EL (cell line): ENCODE measurements around the gene TGFBR3.
A peak's percentile ranks its signal among the peaks of the same experiment; 100 is the strongest.

ENCODE experiments used
- DNase-seq: peaks from one replicate; pipeline ENCODE4 v3.0.0-alpha.2; 2016

TGFBR3 gene

DNA sequence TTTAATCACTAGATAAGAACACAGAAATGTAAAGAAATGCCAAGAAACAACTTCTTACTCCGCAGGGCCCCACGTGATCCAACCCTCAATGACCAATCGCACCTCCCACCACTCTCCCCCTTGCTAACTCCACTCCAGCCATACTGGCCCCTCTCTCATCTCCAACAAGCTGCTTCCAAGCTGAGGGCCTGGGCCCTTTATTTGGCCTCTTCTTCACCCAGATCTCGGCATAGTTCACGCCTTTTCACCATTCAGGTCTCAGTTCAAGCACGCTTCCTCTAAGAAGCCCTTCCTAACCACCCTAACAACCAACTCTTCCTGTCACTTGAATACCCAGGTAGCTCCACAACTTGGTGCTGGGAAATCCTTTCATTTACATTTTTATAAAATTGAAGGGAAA, 110.7 kb downstream of the TGFBR3 start:
- no peak for DNase-seq

- peak; percentile 58 for DNase-seq
Measured at GRCh38 chr1:91774520-91775203, 111.3 kb downstream of the TGFBR3 start.

- DNase-seq, result no peak
Measured at GRCh38 chr1:91771717-91772116, 114.2 kb downstream of the TGFBR3 start.

DNA sequence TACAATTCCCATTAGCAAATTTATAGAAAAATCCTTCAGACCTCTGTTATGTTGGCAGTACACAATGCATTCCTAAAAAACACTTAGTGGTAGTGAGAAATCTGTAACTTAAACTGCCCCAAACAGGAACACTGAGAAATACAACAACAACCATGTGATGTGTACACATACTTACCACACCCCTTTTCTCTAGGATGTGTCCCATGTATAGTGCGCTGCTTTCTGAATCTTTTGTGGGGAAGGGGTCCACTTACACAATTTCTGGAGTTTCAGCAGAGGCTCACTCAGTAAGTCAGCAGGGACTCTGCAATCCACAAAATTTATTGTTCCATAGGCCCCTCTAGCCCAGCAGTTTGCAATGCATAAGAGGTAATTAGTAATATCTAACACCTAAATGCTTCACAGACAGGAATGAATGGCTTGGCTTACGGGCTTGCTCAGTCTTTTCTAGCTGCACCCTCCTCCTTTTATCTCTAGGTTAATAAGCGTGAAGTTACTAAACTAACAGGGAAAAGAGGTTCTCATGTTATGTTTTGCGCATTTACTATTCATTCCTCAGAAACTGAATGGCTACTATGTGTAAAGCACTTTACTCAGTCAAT, 115.2 kb downstream of the TGFBR3 start:
- no peak for DNase-seq

DNA sequence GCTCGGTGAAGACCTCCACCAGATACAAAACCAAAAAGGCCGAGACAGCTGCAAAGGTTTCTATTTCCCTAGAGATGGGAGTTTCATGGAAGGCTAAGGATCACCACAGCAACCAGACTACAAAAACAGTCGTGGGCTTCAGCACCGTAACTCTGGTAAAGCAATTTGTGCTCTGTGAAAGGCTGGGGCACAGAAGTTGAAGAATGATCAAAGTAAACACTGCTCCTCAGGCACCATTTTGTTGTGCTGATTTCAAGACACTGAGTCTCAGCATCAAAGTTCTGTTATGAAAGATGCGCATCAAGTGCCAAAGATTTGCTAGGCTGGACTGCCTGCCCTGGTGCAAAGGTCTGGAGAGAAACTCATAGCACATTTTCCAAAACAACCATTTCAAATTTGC, 116.2 kb downstream of the TGFBR3 start:
- no peak for DNase-seq

DNA sequence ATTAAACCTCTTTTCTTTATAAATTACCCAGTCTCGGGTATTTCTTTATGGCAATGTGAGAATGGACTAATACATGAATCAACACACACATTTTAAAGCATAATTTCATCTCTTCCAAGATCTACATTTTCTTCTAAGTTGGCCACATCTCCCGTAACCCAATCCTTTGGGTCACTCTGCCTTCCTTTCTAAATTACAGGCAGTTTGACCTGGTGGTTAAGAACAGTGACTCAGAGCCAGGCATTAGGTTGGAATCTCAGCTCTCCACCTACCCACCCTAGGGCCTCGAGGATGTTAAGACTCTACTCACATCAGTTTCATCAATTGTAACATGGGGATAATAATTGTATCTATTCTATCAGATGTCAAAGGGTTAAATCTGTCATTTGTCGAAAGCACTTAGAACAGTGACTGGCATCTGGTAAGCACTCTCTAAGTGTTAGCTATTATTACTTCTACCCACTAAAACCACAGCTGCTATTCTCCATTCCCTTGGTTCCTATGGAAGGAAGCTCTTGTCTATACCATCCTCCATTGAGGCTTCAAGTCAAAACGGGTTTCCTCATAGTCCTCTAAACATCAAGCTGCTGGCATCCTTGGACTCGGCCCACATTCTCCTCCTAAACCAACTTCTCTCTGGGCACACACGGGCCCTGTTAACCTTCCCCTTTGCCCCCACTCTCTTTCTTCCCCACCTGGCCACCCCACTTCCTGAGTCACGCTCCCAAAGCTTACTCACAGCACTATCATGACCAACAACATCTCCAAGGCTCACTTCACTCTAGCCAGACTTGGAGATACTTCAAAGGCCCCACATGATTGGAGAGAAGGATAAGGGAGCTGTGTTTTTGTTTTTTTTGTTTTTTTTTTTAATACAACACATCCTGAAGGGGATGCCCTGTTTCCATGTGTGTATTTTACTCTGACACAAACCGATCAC, 116.9 kb downstream of the TGFBR3 start:
- DNase-seq, result peak; percentile 83

DNA sequence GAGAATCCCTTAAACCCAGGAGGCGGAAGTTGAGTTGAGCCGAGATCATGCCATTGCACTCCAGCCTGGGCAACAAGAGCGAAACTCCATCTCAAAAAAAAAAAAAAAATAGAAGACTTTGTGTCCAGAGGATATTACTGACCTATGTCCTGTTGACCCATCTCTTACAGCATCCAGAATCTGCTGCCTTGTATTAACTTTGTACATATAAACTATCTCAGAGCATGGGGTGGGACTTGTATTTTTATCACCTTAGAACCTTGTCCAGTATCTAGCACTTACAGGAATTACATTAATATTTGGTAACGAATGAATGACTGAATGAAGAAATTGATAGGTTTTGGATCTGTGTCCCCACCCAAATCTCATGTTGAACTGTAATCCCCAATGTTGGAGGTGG, 117.8 kb downstream of the TGFBR3 start:
- DNase-seq, result no peak

GRCh38 chr1:91766883-91767282, 119.1 kb downstream of the TGFBR3 start:
- DNase-seq, result no peak

DNA sequence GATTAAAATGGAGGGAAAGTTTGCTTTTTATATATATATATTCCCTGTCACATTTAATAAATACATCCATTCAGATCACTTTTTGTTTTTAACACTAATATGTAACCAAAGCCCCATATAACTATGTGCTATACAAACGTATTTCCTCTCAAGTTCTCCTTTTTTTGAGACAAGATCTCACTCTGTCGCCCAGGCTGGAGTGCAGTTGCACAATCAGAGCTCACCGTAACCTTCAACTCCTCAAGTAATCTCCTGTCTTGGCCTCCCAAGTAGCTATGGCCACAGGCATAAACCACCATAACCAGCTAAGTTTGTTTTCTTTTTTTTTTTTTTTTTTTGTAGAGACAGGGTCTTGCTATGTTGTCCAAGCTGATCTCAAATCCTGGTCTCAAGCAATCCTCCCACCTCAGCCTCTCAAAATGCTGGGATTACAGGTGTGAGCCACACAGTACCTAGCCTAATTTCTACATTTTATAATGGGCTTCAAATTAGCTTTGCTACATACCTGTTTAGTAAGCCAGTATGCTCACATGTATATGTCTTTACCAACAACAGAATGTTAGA, 120.0 kb downstream of the TGFBR3 start:
- DNase-seq, result no peak

GRCh38 chr1:91765293-91765692, 120.7 kb downstream of the TGFBR3 start:
- DNase-seq, result no peak

- no peak for DNase-seq
Measured at GRCh38 chr1:91764471-91765115, 121.4 kb downstream of the TGFBR3 start.

GRCh38 chr1:91763252-91763651, 122.7 kb downstream of the TGFBR3 start:
- no peak for DNase-seq

- DNase-seq, result no peak
Measured at GRCh38 chr1:91761295-91761721, 124.6 kb downstream of the TGFBR3 start.

DNA sequence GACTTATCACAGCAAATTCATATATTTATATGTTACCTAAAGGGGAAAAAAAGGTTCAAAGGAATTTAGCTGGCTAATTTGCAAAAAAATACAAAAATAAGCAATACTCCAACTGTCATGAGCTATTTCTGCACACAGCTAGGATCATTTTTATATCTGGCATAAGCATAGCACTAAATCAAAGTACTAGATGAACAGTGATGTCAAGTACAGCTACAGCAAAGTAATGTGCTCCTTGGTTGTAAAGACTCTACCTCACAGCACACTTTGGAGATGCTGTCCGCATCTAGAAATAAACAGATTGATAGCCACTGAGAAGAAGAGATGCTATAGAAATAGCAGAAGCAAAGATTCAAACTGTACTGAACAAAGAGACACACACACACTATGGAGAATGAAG, 125.4 kb downstream of the TGFBR3 start:
- DNase-seq, result no peak

- no peak for DNase-seq
Measured at GRCh38 chr1:91759076-91759475, 126.9 kb downstream of the TGFBR3 start.

- DNase-seq, result peak; percentile 88
Measured at GRCh38 chr1:91757763-91758460, 128.0 kb downstream of the TGFBR3 start.

- DNase-seq, result no peak
Measured at GRCh38 chr1:91755702-91756287, 130.2 kb downstream of the TGFBR3 start.

DNA sequence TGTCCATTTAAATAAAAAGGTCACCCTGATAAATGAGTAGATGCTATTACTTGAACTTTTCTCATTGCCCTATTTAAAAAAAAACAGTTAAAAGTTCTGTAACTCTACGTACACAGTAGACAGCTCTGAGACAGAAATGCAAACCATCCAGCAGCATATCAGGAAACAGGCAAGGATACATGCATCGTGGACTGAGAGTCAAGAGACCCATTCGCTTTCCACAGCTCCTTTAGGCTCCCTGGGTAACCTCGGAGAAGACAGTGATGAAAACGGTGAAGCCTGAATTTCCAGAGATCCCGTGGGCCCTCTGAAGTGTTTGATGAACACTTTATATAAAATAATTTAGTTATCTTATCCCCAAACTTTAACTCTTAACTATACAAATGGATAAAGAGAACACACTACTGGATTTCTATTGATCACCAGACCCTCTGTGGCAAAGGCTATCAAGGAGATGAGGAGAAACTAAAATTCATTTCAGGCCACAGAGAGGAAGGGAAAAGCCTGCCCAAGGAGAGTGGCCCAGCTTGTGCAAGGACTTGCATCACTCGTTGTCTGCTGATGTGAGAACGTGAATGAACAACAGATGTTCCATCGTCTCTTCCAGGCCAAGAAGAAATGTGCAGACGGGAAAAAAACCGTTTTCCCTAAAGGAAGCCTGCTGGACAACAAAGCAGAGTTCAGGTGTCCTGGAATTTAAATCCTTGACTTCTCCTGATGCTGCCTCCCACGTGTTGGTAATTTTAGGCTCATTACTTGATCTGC, 131.0 kb downstream of the TGFBR3 start:
- no peak for DNase-seq

GRCh38 chr1:91754348-91754747, 131.6 kb downstream of the TGFBR3 start:
- peak; percentile 41 for DNase-seq

DNA sequence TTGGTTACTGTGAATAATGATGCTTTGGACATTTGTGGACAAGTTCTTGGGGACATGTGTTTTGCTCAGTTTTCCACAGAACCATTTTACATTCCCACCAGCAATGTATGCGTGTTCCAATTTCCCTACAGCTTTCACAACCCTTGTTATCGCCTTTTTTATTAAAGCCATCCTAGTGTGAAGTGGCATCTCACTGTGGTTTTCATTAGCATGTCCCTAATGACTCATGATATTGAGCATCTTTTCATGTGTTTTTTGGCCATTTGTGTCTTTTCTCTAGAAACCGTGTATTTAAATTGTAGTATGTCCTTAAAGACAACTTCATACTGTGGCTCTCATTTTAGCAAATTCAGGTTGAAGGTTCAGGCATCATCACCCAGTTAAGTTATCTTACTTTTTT, 132.1 kb downstream of the TGFBR3 start:
- DNase-seq, result no peak

- no peak for DNase-seq
Measured at GRCh38 chr1:91752324-91752723, 133.6 kb downstream of the TGFBR3 start.
